Measurements from ENCODE around the gene STON2. TPM values are rescaled to one million over a fixed set of nuclear protein-coding genes. Genes with fewer than 3 reads are reported as not detected.

STON2 gene
- total and polyA plus RNA-seq, 12 donors: 0.33 to 14.5 (median 5.7) TPM

DNA sequence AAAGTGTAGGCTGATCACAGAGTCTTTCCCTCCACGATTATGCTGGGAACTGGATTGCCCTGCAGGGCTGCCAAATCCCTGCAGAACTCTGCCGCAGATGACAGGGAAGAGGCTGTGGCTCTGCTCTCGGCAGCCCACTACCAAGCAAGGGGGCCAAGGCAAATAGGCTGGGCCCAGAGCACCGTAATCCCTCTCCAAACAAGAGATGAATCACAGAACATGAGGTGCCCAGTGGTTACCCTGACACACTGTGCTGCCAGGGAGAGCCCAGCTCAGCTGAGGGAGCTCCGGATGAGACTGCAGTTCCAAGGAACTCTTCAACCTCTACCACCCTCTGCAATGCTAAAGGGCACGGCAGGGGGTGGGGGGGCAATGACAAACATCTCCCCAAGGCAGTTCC lies 33.9 kb downstream of the STON2 start:
- H3K36me3 ChIP-seq: peaks cover 0 to 13% (median 0%) of the 10 kb centered on the region in 9 donors
- peaks cover 0 to 22% (median 0%) of the 10 kb centered on the region in 9 donors for H3K4me1 ChIP-seq
- WGBS, 2 donors: 26 to 28% methylated on average over 6 of the region's 6 CpGs
- no peak for ATAC-seq
- intact Hi-C loops (cut with DNase I): no loop called here
- no peak overlapping the region for H3K27ac ChIP-seq
- no peak overlapping the region for H3K4me3 ChIP-seq
- no peaks in the 10 kb centered on the region for H3K9me3 ChIP-seq
- no peak for DNase-seq
- TF ChIP-seq, protein P1, sequence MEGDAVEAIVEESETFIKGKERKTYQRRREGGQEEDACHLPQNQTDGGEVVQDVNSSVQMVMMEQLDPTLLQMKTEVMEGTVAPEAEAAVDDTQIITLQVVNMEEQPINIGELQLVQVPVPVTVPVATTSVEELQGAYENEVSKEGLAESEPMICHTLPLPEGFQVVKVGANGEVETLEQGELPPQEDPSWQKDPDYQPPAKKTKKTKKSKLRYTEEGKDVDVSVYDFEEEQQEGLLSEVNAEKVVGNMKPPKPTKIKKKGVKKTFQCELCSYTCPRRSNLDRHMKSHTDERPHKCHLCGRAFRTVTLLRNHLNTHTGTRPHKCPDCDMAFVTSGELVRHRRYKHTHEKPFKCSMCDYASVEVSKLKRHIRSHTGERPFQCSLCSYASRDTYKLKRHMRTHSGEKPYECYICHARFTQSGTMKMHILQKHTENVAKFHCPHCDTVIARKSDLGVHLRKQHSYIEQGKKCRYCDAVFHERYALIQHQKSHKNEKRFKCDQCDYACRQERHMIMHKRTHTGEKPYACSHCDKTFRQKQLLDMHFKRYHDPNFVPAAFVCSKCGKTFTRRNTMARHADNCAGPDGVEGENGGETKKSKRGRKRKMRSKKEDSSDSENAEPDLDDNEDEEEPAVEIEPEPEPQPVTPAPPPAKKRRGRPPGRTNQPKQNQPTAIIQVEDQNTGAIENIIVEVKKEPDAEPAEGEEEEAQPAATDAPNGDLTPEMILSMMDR (IDR thresholded peaks at IDR 0.05): no peak
- H3K27me3 ChIP-seq: peaks cover 0 to 11% (median 0%) of the 10 kb centered on the region in 7 donors

DNA sequence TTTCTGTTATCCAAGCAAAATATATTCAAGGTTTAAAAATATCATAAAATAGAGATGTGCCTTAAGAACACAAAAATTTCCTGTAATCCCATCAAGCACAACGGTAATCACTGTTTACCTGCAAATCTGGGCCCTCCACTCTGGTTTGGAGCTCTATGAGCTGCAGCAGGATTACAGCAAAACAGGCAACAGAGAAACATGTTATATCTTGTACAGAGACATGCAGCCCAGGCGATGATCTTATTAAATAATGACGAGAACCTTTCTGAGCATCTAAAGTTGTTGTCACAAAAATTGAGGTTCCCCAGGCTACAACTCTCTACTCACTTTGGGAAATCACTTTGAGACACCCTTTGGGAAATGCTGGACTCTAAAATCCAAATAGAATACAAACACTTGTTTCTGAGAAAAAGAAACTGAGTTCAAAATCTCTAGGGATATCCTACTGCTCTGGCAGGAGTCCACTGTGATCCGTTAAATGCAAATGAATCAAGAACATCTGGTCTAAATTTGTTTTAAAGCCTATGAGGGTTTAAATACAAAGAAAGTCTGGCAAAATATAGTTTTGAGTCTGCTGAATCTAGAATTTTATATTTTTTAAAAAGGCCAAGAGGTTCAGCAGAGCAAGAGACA lies 36.3 kb downstream of the STON2 start:
- Histone ChIP-seq H3K27me3 (peaks cover 0 to 11% (median 0%) of the 10 kb centered on the region in 7 donors), H3K36me3 (no peaks in the 10 kb centered on the region), H3K4me1 (peaks cover 0 to 22% (median 0%) of the 10 kb centered on the region in 9 donors), H3K4me3 (peak overlapping the region in 1 of 10 donors; percentile 5), H3K27ac (peak overlapping the region in 6 of 10 donors; percentile 4 to 65 (median 53)), H3K9me3 (no peaks in the 10 kb centered on the region)
- 43 to 46% methylated on average over 4 of the region's 4 CpGs for WGBS, 2 donors
- ATAC-seq (peak in 2 of 8 donors; percentile 35 to 37), DNase-seq (peak in 1 of 2 donors; percentile 30)
- TF ChIP-seq, protein P1 (IDR thresholded peaks at IDR 0.05): no peak
- intact Hi-C loops (cut with DNase I): no loop called here

DNA sequence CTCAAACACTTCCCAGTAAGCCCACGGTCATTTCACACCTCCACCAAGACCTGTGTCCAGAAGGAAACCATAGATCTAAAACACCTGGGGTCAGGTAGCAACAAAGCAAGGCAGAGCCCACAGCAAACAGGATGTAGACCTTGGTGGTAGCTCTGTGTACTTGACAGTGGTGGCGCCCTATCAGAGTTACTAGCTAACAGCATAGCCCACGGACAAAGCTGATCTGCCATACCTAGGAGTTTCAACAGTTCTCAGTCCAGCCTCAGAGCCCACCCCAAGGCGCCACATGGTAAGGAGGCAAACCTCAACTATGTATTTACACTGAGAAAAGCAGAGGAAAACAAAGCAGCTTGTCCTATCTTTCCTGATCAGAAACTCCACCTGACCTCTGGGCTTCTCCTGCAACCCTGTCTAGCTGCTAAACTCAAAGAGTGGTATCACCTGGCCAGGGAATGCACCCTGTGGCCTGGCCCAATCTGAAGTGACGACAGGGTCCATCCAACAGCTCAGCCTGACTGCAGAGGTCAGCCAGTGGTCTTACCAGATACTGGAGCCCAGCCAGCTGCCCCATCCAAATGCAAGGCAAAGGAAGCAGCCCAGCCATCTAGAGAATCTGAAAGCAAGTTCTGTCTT lies 46.3 kb downstream of the STON2 start:
- H3K27ac ChIP-seq: no peak overlapping the region
- DNase-seq: no peak
- H3K27me3 ChIP-seq: no peaks in the 10 kb centered on the region
- 57 to 80% methylated on average over 5 of the region's 5 CpGs for WGBS, 2 donors
- no peaks in the 10 kb centered on the region for H3K36me3 ChIP-seq
- H3K9me3 ChIP-seq: peaks cover 0 to 18% (median 12%) of the 10 kb centered on the region in 11 donors
- TF ChIP-seq, protein P1 (IDR thresholded peaks at IDR 0.05): no peak
- intact Hi-C loops (cut with DNase I): no loop called here
- no peak for ATAC-seq
- no peaks in the 10 kb centered on the region for H3K4me1 ChIP-seq
- H3K4me3 ChIP-seq: no peak overlapping the region

DNA sequence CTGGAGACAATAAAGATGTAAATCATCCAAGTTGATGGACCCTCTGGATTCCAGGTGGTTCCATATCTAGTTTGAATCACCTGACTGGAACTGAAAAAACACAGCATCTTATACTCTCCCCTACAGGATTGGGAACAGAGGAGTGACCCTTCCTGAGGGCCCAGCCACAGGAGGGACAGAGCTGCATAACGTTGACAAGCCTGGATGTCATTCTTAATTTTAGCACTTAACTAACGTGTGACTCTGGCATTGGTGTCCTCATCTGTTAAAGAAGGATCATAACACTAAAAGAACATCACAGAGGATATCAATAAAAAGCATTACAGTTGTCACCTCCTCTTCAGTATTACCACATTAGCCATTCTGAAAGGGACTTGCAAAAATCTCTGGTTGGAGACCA lies 47.7 kb downstream of the STON2 start:
- TF ChIP-seq, protein P1 (IDR thresholded peaks at IDR 0.05): no peak
- no peak overlapping the region for H3K4me3 ChIP-seq
- H3K36me3 ChIP-seq: no peaks in the 10 kb centered on the region
- intact Hi-C loops (cut with DNase I): no loop called here
- H3K27me3 ChIP-seq: no peaks in the 10 kb centered on the region
- 42 to 48% methylated on average over 2 of the region's 2 CpGs for WGBS, 2 donors
- H3K27ac ChIP-seq: no peak overlapping the region
- DNase-seq (no peak), ATAC-seq (no peak)
- peaks cover 0 to 4% (median 0%) of the 10 kb centered on the region in 9 donors for H3K4me1 ChIP-seq
- peaks cover 0 to 18% (median 12%) of the 10 kb centered on the region in 11 donors for H3K9me3 ChIP-seq
